Activated B cell treated with CpG ODN at 0.5 μM for 24 hours (primary cell): ENCODE data around the gene GABBR2. TPM values are rescaled to one million over a fixed set of nuclear protein-coding genes. Genes with fewer than 3 reads are reported as not detected.
"Not testable (repeated sequence)": the region's sequence is repeated elsewhere in the genome, so short reads cannot be mapped to it uniquely, and the experiment has no call there.

Experiments used
- ATAC-seq: fragments of 200-7000 bp; cut with Tn5 transposase; one replicate; pipeline ENCODE4 v1.10.0; 2021; ENCODE audit warnings: low read depth, mild to moderate bottlenecking, moderate library complexity
- CTCF ChIA-PET: fragments of 350-600 bp; sonication (Branson Sonifier 250); formaldehyde crosslinking; loops from one replicate; lab custom pipeline; 2021; ENCODE audit warnings: antibody characterized with exemption; lab: Charles Lee
- POLR2A ChIA-PET: fragments of 350-600 bp; sonication (Branson Sonifier 250); formaldehyde crosslinking; loops from one replicate; lab custom pipeline; 2021; ENCODE audit warnings: antibody characterized with exemption; lab: Charles Lee
- DNase-seq: peaks from one replicate; pipeline ENCODE4 v3.0.0; 2022
- H3K27ac Mint-ChIP-seq: one replicate; pipeline ENCODE4 v1.8.0; 2020; ENCODE audit warnings: mixed read lengths
- H3K27me3 Mint-ChIP-seq: one replicate; pipeline ENCODE4 v1.8.0; 2021; ENCODE audit warnings: mixed read lengths
- H3K36me3 Mint-ChIP-seq: one replicate; pipeline ENCODE4 v1.8.0; 2021; ENCODE audit warnings: low read depth, mixed read lengths
- H3K4me1 Mint-ChIP-seq: one replicate; pipeline ENCODE4 v1.8.0; 2021; ENCODE audit warnings: mixed read lengths
- H3K4me3 Mint-ChIP-seq: one replicate; pipeline ENCODE4 v1.8.0; 2020; ENCODE audit warnings: mild to moderate bottlenecking, mixed read lengths
- H3K9me3 Mint-ChIP-seq: one replicate; pipeline ENCODE4 v1.8.0; 2020; ENCODE audit warnings: mixed read lengths
- intact Hi-C: fragments of 100-400 bp; cut with micrococcal nuclease; formaldehyde crosslinking; loops from one replicate; pipeline ENCODE4 v1.15.1; 2024
- total RNA-seq: library from RNA; stranded (reverse); gene quantifications from 2 replicates; pipeline ENCODE4 v1.2.3, GENCODE V29; 2022
- TF ChIP-seq, protein P1 (sequence below): fragments of 200-600 bp; IDR thresholded peaks from one replicate; pipeline ENCODE4 v1.8.0; 2022; ENCODE audit warnings: antibody characterized with exemption, mild to moderate bottlenecking

GABBR2 gene
- total RNA-seq, 1 donor from 2014 or later: not detected

- Mint-ChIP-seq H3K4me1 (no peaks in the 10 kb centered on the region), H3K4me3 (no peak overlapping the region), H3K36me3 (no peaks in the 10 kb centered on the region), H3K27me3 (peaks cover 4% of the 10 kb centered on the region), H3K9me3 (peaks cover 2% of the 10 kb centered on the region), H3K27ac (no peak overlapping the region)
- ChIA-PET POLR2A (no interaction called here), CTCF (no interaction called here)
- DNase-seq (no peak), ATAC-seq (no peak)
- TF ChIP-seq, protein P1, sequence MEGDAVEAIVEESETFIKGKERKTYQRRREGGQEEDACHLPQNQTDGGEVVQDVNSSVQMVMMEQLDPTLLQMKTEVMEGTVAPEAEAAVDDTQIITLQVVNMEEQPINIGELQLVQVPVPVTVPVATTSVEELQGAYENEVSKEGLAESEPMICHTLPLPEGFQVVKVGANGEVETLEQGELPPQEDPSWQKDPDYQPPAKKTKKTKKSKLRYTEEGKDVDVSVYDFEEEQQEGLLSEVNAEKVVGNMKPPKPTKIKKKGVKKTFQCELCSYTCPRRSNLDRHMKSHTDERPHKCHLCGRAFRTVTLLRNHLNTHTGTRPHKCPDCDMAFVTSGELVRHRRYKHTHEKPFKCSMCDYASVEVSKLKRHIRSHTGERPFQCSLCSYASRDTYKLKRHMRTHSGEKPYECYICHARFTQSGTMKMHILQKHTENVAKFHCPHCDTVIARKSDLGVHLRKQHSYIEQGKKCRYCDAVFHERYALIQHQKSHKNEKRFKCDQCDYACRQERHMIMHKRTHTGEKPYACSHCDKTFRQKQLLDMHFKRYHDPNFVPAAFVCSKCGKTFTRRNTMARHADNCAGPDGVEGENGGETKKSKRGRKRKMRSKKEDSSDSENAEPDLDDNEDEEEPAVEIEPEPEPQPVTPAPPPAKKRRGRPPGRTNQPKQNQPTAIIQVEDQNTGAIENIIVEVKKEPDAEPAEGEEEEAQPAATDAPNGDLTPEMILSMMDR: no peak
- intact Hi-C loops: no loop called here
These were observed 237.6 kb downstream of the GABBR2 start for GRCh38 chr9:98471185-98471584.

GRCh38 chr9:98468567-98469239, 240.0 kb downstream of the GABBR2 start:
- Mint-ChIP-seq H3K4me3 (no peak overlapping the region), H3K36me3 (no peaks in the 10 kb centered on the region), H3K27me3 (peaks cover 4% of the 10 kb centered on the region), H3K4me1 (no peaks in the 10 kb centered on the region), H3K27ac (no peak overlapping the region), H3K9me3 (peaks cover 3% of the 10 kb centered on the region)
- intact Hi-C loops: no loop called here
- TF ChIP-seq, protein P1: no peak
- no peak for DNase-seq
- no peak for ATAC-seq
- POLR2A ChIA-PET: no interaction called here
- CTCF ChIA-PET: no interaction called here

DNA sequence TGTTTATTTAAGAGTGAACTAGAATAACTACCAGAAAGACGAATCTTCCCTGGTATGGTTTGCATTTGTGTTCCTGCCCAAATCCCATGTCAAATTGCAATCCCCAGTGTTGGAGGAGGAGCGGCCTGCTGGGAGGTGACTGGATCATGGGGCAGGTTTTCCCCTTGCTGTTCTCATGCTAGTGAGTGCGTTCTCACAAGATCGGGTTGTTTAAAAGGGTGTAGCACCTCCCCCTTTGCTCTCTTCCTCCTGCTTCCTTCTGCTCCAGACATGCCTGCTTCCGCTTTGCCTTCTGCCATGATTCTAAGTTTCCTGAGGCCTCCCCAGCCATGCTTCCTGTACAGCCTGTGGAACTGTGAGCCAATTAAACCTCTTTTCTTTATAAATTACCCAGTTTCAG, 242.9 kb downstream of the GABBR2 start:
- peaks cover 2% of the 10 kb centered on the region for H3K27me3 Mint-ChIP-seq
- H3K27ac Mint-ChIP-seq: no peak overlapping the region
- ChIA-PET CTCF (no interaction called here), POLR2A (no interaction called here)
- peaks cover 19% of the 10 kb centered on the region for H3K9me3 Mint-ChIP-seq
- ATAC-seq (no peak), DNase-seq (no peak)
- intact Hi-C loops: no loop called here
- H3K4me1 Mint-ChIP-seq: no peaks in the 10 kb centered on the region
- H3K4me3 Mint-ChIP-seq: no peak overlapping the region
- H3K36me3 Mint-ChIP-seq: no peaks in the 10 kb centered on the region
- TF ChIP-seq, protein P1: no peak

GRCh38 chr9:98464156-98464690, 244.5 kb downstream of the GABBR2 start:
- DNase-seq, H3K36me3 Mint-ChIP-seq, H3K27me3 Mint-ChIP-seq, POLR2A ChIA-PET, intact Hi-C loops, CTCF ChIA-PET, ATAC-seq, H3K27ac Mint-ChIP-seq, H3K4me3 Mint-ChIP-seq, H3K4me1 Mint-ChIP-seq: not testable (repeated sequence)
- peaks cover 22% of the 10 kb centered on the region for H3K9me3 Mint-ChIP-seq

GRCh38 chr9:98462310-98462709, 246.4 kb downstream of the GABBR2 start:
- Mint-ChIP-seq H3K4me1 (no peaks in the 10 kb centered on the region), H3K36me3 (no peaks in the 10 kb centered on the region), H3K27me3 (peaks cover 6% of the 10 kb centered on the region), H3K9me3 (peaks cover 25% of the 10 kb centered on the region), H3K4me3 (no peak overlapping the region), H3K27ac (no peak overlapping the region)
- TF ChIP-seq, protein P1: no peak
- ChIA-PET CTCF (no interaction called here), POLR2A (no interaction called here)
- no peak for DNase-seq
- intact Hi-C loops: no loop called here
- no peak for ATAC-seq
